PC-9 (cell line): Measurements from ENCODE around the gene UGT2B7.
"Not testable (repeated sequence)": the region's sequence is repeated elsewhere in the genome, so short reads cannot be mapped to it uniquely, and the experiment has no call there.

Experiments
- EZH2 ChIP-seq: fragments of 200-600 bp; sonication (generic); IDR thresholded peaks from 2 replicates; pipeline ENCODE4 v1.8.0; 2017; ENCODE audit warnings: antibody characterized with exemption, low read depth
- TF ChIP-seq, protein P1 (sequence below): fragments of 200-600 bp; sonication (generic); conservative IDR thresholded peaks from 2 replicates; pipeline ENCODE4 v1.6.1; 2017; ENCODE audit warnings: mixed run types, antibody characterized with exemption, mild to moderate bottlenecking, moderate library complexity

DNA sequence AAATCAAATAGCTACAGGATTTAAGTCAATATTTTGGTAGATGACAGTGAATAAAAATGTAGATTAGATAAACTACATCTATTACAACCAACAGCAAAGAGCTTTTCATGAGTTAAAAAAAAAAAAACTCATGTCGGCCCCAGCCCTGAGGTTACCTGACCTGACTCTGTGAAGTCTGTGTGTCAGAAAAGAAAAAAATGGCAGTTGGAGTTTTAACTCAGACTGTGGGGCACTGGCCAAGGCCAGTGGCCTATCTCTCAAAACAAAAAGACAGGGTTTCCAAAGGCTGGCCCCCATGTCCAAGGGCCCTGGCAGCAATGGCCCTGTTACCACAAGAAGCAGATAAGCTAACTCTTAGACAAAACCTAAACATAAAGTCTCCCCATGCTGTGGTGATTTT, 42.2 kb upstream of the UGT2B7 start:
- TF ChIP-seq, protein P1, sequence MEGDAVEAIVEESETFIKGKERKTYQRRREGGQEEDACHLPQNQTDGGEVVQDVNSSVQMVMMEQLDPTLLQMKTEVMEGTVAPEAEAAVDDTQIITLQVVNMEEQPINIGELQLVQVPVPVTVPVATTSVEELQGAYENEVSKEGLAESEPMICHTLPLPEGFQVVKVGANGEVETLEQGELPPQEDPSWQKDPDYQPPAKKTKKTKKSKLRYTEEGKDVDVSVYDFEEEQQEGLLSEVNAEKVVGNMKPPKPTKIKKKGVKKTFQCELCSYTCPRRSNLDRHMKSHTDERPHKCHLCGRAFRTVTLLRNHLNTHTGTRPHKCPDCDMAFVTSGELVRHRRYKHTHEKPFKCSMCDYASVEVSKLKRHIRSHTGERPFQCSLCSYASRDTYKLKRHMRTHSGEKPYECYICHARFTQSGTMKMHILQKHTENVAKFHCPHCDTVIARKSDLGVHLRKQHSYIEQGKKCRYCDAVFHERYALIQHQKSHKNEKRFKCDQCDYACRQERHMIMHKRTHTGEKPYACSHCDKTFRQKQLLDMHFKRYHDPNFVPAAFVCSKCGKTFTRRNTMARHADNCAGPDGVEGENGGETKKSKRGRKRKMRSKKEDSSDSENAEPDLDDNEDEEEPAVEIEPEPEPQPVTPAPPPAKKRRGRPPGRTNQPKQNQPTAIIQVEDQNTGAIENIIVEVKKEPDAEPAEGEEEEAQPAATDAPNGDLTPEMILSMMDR, result not testable (repeated sequence)
- TF ChIP-seq EZH2, result not testable (repeated sequence)
